Coronary artery (tissue), 2 donors: ENCODE measurements around the gene GMEB2.

Source experiments
- DNase-seq: peaks from one replicate; pipeline ENCODE4 v3.0.0-alpha.2; 2017; ENCODE audit warnings: low spot score
- H3K27ac ChIP-seq, 2 donors: fragments of 200-600 bp; sonication (generic); one replicate each; pipeline ENCODE4 v1.5.1; 2016 to 2019
- H3K4me3 ChIP-seq: fragments of 200-600 bp; sonication (generic); 2 replicates; pipeline ENCODE4 v1.5.1; 2016; ENCODE audit warnings: mild to moderate bottlenecking, moderate library complexity
- TF ChIP-seq, protein P1 (sequence below): fragments of 200-600 bp; sonication (generic); IDR thresholded peaks from one replicate; pipeline ENCODE4 v1.5.1; 2019; ENCODE audit warnings: antibody characterized with exemption

Gene GMEB2

DNA sequence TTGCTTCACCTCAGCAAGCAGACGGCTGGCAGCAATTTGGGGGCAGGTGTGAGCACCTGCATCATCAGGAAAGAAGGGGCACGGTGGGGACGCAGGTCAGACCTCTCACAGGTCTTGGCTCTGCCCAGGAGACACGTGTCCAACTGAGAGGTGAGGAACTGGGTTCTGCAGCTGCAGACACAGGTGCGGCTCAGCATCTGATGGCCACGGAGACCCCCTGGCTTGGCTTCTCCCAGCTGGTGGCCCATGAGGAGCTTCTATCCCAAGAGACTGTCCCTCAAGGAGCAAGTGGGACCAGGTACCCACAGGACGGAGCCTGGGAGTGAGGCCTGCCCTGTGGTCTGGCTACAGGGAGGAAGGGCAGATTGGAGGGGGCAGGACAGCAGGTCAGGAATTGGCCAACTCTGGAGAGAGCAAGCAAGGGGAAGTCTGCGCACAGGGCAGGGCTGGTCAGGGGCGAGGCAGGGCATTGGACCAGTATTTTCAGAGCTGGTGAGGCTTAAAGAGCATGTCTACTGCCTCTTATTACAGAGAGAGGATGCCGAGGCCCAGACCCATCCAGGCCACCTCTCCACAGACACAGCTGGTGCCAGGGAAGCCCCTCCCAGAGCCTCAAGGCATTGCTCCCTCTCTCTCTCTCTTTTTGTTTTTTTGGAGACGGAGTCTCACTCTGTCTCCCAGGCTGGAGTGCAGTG is 22.1 kb upstream of the GMEB2 start:
- TF ChIP-seq, protein P1, sequence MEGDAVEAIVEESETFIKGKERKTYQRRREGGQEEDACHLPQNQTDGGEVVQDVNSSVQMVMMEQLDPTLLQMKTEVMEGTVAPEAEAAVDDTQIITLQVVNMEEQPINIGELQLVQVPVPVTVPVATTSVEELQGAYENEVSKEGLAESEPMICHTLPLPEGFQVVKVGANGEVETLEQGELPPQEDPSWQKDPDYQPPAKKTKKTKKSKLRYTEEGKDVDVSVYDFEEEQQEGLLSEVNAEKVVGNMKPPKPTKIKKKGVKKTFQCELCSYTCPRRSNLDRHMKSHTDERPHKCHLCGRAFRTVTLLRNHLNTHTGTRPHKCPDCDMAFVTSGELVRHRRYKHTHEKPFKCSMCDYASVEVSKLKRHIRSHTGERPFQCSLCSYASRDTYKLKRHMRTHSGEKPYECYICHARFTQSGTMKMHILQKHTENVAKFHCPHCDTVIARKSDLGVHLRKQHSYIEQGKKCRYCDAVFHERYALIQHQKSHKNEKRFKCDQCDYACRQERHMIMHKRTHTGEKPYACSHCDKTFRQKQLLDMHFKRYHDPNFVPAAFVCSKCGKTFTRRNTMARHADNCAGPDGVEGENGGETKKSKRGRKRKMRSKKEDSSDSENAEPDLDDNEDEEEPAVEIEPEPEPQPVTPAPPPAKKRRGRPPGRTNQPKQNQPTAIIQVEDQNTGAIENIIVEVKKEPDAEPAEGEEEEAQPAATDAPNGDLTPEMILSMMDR: no peak
- no peak overlapping the region for H3K4me3 ChIP-seq
- no peak for DNase-seq
- H3K27ac ChIP-seq: no peak overlapping the region

DNA sequence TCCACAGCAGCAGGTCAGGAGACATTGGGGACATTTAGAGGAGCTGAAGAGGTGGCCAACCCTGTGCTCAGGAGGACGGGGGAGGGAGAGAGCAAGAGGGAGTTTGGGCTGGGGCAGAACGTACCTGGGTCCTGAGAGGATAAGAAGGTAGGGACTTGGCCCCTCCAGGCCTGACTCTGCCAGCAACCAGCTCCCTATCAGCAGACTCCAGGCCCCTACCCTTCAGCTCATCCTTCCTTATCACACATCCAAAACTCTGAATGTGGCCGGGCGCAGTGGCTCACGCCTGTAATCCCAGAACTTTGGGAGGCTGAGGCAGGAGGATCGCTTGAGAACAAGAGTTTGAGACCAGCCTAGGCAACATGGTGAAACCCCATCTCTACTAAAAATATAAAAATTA is 21.3 kb upstream of the GMEB2 start:
- Histone ChIP-seq H3K27ac (no peak overlapping the region), H3K4me3 (no peak overlapping the region)
- no peak for DNase-seq
- TF ChIP-seq, protein P1: no peak

DNA sequence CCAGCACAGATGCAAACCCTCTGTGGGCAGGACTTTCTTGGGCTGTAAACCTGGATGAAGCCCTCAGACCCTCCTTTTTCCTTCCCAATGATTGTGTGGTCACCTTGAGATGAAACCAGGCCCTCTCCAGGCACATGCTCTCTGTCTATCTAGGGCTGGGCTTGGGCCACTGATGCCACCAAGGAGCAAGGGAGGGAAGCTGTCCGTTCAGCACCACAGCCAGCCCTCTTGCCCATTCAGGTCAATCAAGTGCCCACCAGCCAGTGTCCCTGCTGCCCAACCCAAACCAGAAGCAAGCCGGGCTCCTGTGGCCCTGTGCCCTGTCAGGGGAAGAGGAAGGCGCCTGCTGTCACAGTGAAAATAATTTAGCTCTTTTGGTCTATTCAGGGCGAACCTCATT is 18.3 kb upstream of the GMEB2 start:
- TF ChIP-seq, protein P1: no peak
- no peak overlapping the region for H3K4me3 ChIP-seq
- no peak for DNase-seq

DNA sequence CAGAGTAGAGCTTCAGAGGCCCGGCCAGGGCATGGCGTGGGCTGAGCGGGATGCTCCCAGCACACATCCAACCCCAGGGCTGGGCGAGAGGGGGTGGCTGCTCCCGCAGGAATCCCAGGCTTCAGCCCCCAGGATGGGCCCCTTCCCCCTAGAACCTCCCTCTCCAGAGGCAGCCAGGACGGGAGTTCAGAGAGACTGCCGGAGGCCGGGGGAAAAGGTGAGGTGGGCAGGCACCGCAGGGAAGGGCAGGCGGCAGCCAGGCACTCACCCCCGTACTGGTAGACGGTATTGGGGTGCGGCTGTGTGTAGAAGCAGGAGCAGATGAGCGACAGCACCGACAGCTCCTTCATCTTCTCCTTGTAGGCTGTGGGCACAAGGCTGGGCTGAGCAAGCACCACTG is 17.0 kb upstream of the GMEB2 start:
- DNase-seq: no peak
- TF ChIP-seq, protein P1: no peak
- Histone ChIP-seq H3K4me3 (no peak overlapping the region), H3K27ac (no peak overlapping the region)

More for the DNA sequence above, 18.3 kb upstream of the GMEB2 start:
- H3K27ac ChIP-seq: no peak overlapping the region

DNA sequence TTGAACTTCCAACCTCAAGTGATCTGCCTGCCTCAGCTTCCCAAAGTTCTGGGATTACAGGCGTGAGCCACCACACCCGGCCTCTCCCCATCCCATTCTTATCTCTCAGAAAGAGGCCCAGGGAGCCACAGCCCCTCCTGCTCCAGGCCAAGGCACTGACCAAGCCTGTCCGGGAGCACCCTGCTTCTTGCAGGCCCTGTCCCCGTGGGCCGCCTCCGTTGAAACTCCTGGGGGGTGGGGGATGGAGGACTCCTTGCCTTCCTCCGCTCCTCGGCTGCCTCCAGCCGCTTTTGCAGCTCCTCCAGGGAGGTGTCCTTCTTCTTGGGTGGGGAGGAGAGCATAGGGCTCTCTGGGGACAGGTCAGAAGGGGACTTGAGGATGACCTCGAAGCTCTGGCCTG is 16.6 kb upstream of the GMEB2 start:
- TF ChIP-seq, protein P1: no peak
- H3K27ac ChIP-seq: no peak overlapping the region
- no peak overlapping the region for H3K4me3 ChIP-seq
- DNase-seq: no peak

DNA sequence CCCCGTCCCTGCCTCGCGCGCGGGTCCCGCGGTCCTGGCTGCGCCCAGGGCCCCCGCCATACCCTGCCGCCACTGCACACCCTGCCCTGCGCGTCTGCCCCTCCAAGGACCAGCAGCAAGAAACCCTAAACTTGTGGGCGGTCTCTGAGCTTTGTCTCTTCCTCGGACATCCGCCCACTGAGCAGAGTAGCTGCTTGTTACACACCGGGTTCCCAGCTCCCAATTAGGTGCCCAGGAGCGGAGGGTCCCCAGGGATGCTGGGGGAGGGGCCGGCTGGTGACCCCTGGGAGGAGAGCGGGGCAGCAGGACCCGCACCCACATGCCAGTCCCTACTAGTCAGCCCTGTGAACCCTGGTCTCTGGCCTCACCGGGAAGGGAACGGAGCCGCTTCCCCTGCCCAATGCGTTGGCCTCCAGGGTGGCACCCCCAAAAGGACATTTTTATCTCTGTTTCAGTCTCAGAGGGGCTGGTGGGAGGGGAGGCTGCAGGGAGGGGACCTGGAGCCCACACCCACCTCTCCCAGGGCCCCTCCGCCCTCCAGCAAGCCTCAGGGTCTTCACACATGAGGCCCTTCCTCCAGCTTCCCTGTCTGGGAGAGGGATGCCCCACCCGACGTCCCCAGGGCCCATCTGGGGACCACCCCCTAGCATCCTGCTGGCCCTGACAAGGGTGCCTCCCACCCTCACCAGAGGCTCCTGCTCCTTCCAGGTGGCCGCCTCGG is 15.8 kb upstream of the GMEB2 start:
- H3K4me3 ChIP-seq: peak overlapping the region; percentile 69
- H3K27ac ChIP-seq: peak overlapping the region in 1 of 2 donors; percentile 85
- TF ChIP-seq, protein P1: no peak
- no peak for DNase-seq
